Loucy (cell line): ENCODE measurements around the gene KLLN.
"Not testable (repeated sequence)": the region's sequence is repeated elsewhere in the genome, so short reads cannot be mapped to it uniquely, and the experiment has no call there.

Source experiments
- H2AFZ ChIP-seq: fragments of 200-600 bp; sonication (generic); 2 replicates; pipeline ENCODE4 v1.6.0; 2016; ENCODE audit warnings: antibody characterized with exemption, mild to moderate bottlenecking, low read length, moderate library complexity
- H3F3A ChIP-seq: fragments of 200-600 bp; 2 replicates; pipeline ENCODE4 v1.6.0; 2016; ENCODE audit warnings: antibody characterized with exemption, low read depth, mild to moderate bottlenecking
- H3K27me3 ChIP-seq: fragments of 200-600 bp; sonication (generic); 2 replicates; pipeline ENCODE4 v1.6.1; 2014; ENCODE audit warnings: low read length, mild to moderate bottlenecking; ENCODE audit not compliant: insufficient read depth, poor library complexity, severe bottlenecking
- H3K36me3 ChIP-seq: fragments of 200-600 bp; sonication (generic); 2 replicates; pipeline ENCODE4 v1.6.1; 2016; ENCODE audit warnings: low read length; ENCODE audit not compliant: insufficient read depth
- H3K4me1 ChIP-seq: fragments of 200-600 bp; sonication (generic); 2 replicates; pipeline ENCODE4 v1.5.1; 2014; ENCODE audit warnings: low read length, mild to moderate bottlenecking; ENCODE audit not compliant: insufficient read depth, poor library complexity, severe bottlenecking
- H3K4me2 ChIP-seq: fragments of 200-600 bp; sonication (generic); 2 replicates; pipeline ENCODE4 v1.6.0; 2014; ENCODE audit warnings: antibody characterized with exemption, low read length, low read depth, mild to moderate bottlenecking; ENCODE audit not compliant: poor library complexity, severe bottlenecking
- H3K4me3 ChIP-seq: fragments of 200-600 bp; sonication (generic); 2 replicates; pipeline ENCODE4 v1.5.1; 2014; ENCODE audit warnings: low read length, mild to moderate bottlenecking, mixed read lengths; ENCODE audit not compliant: poor library complexity, severe bottlenecking
- H3K79me2 ChIP-seq: fragments of 200-600 bp; sonication (generic); 2 replicates; pipeline ENCODE4 v1.6.1; 2014; ENCODE audit warnings: low read length; ENCODE audit not compliant: insufficient read depth
- H3K9ac ChIP-seq: fragments of 200-600 bp; sonication (generic); 2 replicates; pipeline ENCODE4 v1.6.0; 2014; ENCODE audit warnings: mild to moderate bottlenecking, low read depth, low read length, moderate library complexity; ENCODE audit not compliant: poor library complexity, severe bottlenecking
- H3K9me2 ChIP-seq: fragments of 200-600 bp; sonication (generic); replicated peaks from 2 replicates; pipeline ENCODE4 v1.6.1; 2016; ENCODE audit warnings: low read depth, low read length, mixed read lengths
- H3K9me3 ChIP-seq: fragments of 200-600 bp; sonication (generic); 2 replicates; pipeline ENCODE4 v1.6.1; 2014; ENCODE audit warnings: mild to moderate bottlenecking, antibody characterized with exemption, low read length, low read depth; ENCODE audit not compliant: insufficient read depth
- H4K20me1 ChIP-seq: fragments of 200-600 bp; sonication (generic); 2 replicates; pipeline ENCODE4 v1.6.0; 2014; ENCODE audit warnings: antibody characterized with exemption, low read length, mild to moderate bottlenecking; ENCODE audit not compliant: insufficient read depth, poor library complexity, severe bottlenecking
- CTCF ChIP-seq: fragments of 200-600 bp; sonication (generic); conservative IDR thresholded peaks from 2 replicates; pipeline ENCODE4 v1.5.1; 2014; ENCODE audit warnings: mild to moderate bottlenecking, antibody characterized with exemption, low read length
- EZH2phosphoT487 ChIP-seq: fragments of 200-600 bp; IDR thresholded peaks from 2 replicates; pipeline ENCODE4 v1.6.1; 2018; ENCODE audit warnings: antibody characterized with exemption, mild to moderate bottlenecking, moderate library complexity, borderline replicate concordance

Gene KLLN

GRCh38 chr10:87847550-87847949, 15.8 kb downstream of the KLLN start:
- no peak overlapping the region for H3K4me2 ChIP-seq
- peaks cover 12% of the 10 kb centered on the region; the same call in 1 of the 2 replicates for H3K79me2 ChIP-seq
- TF ChIP-seq EZH2phosphoT487 (no peak), CTCF (no peak)
- no peaks in the 10 kb centered on the region for H3K9me2 ChIP-seq
- H3K4me1 ChIP-seq: peaks cover 21% of the 10 kb centered on the region
- no peaks in the 10 kb centered on the region for H3F3A ChIP-seq
- no peaks in the 10 kb centered on the region for H4K20me1 ChIP-seq
- no peak overlapping the region for H3K9ac ChIP-seq
- no peak overlapping the region for H2AFZ ChIP-seq
- H3K27me3 ChIP-seq: no peaks in the 10 kb centered on the region
- H3K9me3 ChIP-seq: no peaks in the 10 kb centered on the region
- H3K4me3 ChIP-seq: no peak overlapping the region
- H3K36me3 ChIP-seq: no peaks in the 10 kb centered on the region

- H3K36me3 ChIP-seq, H3K9me2 ChIP-seq, H2AFZ ChIP-seq, H3F3A ChIP-seq, H3K27me3 ChIP-seq, H3K4me3 ChIP-seq, H3K9me3 ChIP-seq, H3K9ac ChIP-seq, H4K20me1 ChIP-seq, H3K4me2 ChIP-seq: not testable (repeated sequence)
- peaks cover 12% of the 10 kb centered on the region; the same call in 1 of the 2 replicates for H3K79me2 ChIP-seq
- H3K4me1 ChIP-seq: peaks cover 17% of the 10 kb centered on the region
Observed at GRCh38 chr10:87846711-87847110, 16.6 kb downstream of the KLLN start.

- no peak overlapping the region for H2AFZ ChIP-seq
- no peaks in the 10 kb centered on the region for H3K9me2 ChIP-seq
- no peak overlapping the region for H3K9ac ChIP-seq
- H4K20me1 ChIP-seq: no peaks in the 10 kb centered on the region
- H3K9me3 ChIP-seq: no peaks in the 10 kb centered on the region
- TF ChIP-seq CTCF (no peak), EZH2phosphoT487 (no peak)
- no peak overlapping the region for H3K4me2 ChIP-seq
- H3K27me3 ChIP-seq: no peaks in the 10 kb centered on the region
- no peaks in the 10 kb centered on the region for H3F3A ChIP-seq
- H3K79me2 ChIP-seq: peaks cover 5% of the 10 kb centered on the region; the same call in 1 of the 2 replicates
- H3K4me1 ChIP-seq: peaks cover 10% of the 10 kb centered on the region
- H3K4me3 ChIP-seq: no peak overlapping the region
- no peaks in the 10 kb centered on the region for H3K36me3 ChIP-seq
Observed at GRCh38 chr10:87846023-87846422, 17.3 kb downstream of the KLLN start.

- no peaks in the 10 kb centered on the region for H3K9me3 ChIP-seq
- no peak overlapping the region for H3K4me2 ChIP-seq
- TF ChIP-seq EZH2phosphoT487 (no peak), CTCF (no peak)
- H3F3A ChIP-seq: no peaks in the 10 kb centered on the region
- H3K79me2 ChIP-seq: peaks cover 4% of the 10 kb centered on the region; the same call in 1 of the 2 replicates
- H3K9me2 ChIP-seq: no peaks in the 10 kb centered on the region
- H3K4me3 ChIP-seq: no peak overlapping the region
- H3K27me3 ChIP-seq: no peaks in the 10 kb centered on the region
- no peaks in the 10 kb centered on the region for H3K36me3 ChIP-seq
- H3K4me1 ChIP-seq: peaks cover 7% of the 10 kb centered on the region
- no peaks in the 10 kb centered on the region for H4K20me1 ChIP-seq
- no peak overlapping the region for H3K9ac ChIP-seq
- no peak overlapping the region for H2AFZ ChIP-seq
Observed at GRCh38 chr10:87845624-87845998, 17.7 kb downstream of the KLLN start.
